GM15510 (cell line): ENCODE data around the gene UBTF.

Experiments used
- POLR2A ChIP-seq: IDR thresholded peaks from 3 replicates; pipeline ENCODE4 v1.6.1; 2011; ENCODE audit warnings: borderline replicate concordance; ENCODE audit not compliant: insufficient read length; ENCODE audit errors: extremely low read depth

Gene UBTF

GRCh38 chr17:44212507-44213402 lies 6.7 kb downstream of the UBTF start:
- TF ChIP-seq POLR2A = peak; percentile 20

DNA sequence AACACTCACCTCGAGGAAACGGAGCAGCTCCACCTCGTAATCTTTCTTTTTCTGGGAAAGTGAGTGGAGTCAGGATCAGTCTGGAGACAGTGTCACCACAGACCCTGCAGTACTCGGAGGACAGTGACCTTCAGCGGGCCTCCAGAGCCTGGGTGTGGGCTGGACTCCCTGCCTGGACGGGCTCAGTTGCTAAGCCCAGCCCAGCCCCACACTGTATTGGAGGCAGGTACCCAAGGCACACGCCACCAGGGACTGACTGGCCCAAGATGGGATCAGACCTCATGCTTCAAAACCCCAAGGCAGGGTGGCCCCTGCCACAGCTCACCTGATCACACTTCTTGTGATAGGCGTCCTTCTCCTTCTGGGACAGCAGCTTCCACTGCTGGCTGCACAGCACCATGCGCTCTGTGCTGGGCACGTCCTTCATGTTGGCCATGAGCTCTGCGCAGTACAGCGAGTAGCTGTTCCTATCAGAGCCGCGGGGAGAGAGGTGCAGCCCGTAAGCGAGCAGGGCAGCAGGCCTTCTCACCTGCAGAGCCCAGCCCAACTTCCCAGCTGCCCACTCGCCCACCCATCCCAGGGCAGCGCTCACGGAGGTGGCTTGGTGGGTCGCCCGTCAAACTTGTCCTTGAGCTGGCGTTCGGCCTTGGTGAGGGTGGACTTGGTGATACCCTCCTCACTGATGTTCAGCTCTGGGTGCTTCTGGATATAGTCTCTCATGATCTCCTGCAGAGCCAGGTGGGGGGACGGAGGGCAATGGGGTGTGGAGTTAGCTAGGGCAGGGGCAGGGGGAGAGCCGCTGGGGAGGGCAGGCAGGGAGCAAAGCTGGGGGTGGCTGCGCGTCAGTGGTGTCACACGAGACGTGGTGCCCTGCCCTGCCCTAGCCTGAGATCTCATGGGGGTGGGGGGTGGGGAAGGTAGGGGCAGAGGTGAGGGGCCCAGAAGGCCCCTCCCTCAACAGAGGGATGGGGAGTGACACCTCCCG lies 7.9 kb downstream of the UBTF start:
- TF ChIP-seq POLR2A = peak; percentile 25

- TF ChIP-seq POLR2A = peak; percentile 32
Measured at GRCh38 chr17:44210342-44211192, 8.9 kb downstream of the UBTF start.

- TF ChIP-seq POLR2A = no peak
Measured at GRCh38 chr17:44209786-44210341, 9.6 kb downstream of the UBTF start.

DNA sequence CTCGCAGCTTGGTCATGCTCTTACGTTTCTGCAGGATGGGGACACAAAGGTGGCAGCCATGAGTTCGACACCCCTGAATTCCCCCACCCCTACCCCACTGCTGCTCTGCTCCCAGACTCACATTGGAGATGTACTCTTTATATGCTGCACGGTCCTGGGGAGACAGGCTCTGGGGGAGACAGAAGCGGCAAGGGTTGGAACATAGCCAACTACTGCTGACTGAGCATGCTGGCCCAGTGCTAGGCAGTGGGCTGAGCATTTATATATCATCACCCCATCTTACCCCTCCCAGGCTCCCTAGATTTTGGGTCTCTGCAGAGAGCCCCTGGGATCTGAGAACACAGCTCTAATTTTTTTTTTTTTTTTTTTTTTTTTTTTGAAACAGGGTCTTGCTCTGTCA lies 11.7 kb downstream of the UBTF start:
- TF ChIP-seq POLR2A = no peak

DNA sequence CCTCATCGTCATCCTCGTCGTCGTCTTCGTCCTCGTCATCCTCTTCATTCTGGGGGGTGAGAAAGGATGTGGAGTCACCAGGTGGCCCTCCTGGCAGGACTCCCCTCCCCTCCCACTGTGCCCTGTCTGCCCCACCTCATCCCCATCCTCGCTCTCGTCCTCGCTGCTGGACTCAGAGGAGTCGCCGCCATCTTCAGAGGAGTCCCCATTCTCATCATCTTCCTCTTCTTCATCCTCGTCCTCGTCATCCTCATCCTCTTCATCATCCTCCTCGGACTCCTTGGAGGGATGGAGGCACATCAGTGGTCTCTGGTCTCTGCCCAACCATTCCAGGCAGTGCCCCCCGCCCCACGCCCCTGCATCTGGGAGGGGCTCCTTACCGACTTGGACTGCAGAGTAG lies 12.2 kb downstream of the UBTF start:
- no peak for TF ChIP-seq POLR2A

- no peak for TF ChIP-seq POLR2A
Measured at GRCh38 chr17:44206825-44207155, 12.7 kb downstream of the UBTF start.

DNA sequence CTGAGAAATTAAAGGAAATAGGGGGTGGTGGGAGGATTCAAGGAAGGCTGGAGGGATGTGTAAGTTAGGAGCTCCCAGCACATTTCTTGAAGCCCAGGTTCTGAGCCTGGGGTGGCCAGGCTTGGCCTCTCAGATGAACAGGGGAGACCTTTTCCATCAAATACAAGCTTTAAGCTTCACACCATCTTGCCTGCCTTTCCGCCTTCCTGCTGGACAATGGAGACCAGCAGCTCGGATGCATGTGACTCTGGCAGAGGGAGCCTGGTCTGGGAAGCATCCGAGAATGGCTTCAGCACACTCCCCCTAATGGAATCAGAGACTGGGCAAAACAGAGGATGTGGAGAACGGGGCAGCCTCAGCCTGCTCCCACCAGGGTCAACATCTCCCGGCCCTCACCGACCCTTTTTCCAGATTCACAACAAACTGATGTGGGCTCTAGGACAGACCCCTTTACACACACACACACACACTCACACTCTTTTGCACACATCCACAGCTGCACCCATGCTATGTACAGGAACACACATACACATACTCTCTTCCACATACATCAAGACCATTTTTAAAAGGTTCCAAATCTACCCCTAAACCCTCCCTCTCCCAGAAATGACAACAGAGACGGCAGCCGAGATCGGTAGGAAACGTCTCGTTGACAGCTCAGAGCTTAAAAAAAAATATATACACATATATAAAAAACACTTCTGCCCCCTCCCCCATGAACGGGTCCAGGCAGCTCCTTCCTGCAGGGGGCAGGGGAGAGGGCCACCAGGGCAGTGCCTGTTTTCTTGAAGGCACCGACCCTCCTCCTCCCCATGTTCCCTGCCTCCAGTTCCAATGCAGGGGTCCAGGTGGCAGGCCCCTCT lies 13.3 kb downstream of the UBTF start:
- TF ChIP-seq POLR2A = no peak

- TF ChIP-seq POLR2A = no peak
Measured at GRCh38 chr17:44204441-44204882, 15.0 kb downstream of the UBTF start.

DNA sequence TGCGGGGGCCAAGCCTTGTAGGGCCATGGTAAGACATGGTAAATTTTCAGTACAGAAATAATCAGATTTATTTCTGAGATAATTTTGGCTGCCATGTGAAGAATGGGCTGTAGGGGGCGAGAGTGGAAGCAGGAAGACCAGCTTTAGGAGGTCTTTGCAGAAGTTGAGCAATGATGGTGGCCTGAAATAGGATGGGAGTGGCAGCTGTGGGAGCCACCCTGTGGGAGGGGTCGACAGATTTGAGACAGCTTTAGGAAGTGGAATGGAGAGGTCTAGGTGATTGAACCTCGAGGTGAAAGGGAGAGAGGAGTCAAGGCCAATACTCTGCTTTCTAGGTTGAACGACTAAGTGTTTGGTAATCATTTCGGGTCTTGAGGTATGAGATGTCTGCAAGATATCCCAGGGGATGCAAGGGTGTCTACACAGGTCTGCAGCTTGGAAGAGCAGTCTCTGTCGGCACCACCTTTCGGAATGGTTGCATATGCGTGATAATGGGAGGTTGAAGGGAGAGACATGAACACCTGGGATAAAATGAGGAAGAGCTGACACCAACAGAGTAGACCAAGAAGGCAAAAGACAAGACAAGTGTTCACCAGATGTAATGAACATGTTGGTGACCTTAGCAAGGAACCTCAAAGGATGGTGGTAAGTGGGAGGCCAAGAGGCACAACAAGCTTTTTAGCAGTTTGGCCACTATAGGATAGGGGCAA lies 15.6 kb downstream of the UBTF start:
- TF ChIP-seq POLR2A = no peak

DNA sequence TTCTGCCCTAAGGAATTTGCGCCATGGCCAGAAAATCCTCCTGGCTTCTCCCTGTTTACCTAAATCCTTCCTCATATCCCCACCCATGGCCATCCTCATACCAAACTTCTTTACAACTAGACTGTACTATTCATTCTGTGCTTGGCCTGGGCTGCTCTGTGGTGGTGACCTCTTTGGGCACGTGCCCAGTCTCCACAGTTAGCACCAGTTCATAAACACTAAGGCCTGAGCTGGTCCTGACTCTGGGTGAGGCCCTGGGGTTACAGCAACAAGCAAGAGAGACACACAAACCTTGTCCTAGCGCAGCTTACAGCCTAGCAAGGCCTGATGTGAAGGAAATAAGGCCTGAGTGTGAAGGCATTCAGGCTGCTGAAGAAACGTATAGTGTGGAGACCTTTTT lies 16.7 kb downstream of the UBTF start:
- no peak for TF ChIP-seq POLR2A

DNA sequence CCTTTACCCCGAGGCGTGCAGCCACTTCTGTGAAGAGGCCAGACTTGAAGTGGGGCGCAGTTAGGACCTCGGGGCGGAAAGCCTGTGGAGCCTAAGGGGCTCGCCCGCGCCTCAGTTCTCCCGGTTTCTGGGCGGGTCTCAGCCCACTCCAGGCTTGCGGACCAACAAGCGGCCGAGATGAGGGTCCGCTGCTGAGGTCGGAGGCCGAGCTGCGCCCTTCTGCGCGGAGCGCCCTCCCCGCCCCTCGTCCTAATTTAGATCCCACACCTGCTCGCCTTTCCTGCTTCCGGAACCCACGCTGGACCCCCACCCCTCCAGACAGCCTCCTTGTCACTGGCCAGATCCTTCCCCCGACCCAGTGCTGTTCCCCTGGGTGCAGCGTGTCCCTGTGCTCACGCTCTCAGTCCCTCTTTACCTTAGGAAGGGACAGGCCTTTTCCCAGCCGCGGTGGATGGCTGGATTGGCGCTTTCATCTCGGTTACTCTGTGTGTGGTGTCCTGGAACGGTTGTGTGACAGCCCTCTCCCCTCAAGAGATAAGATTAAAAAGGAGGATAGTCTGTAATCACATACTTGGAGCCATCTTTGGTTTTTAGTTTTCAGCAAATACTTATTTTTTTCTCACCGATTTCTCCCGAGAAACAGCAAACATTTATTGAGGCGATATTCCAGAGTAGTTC lies 18.9 kb downstream of the UBTF start:
- TF ChIP-seq POLR2A = peak; percentile 65
